NT2/D1 (cell line): ENCODE measurements around the gene NATD1.
A peak's percentile ranks its signal among the peaks of the same experiment; 100 is the strongest.

Experiments used
- DNase-seq: peaks from one replicate; pipeline ENCODE4 v3.0.0-alpha.2; 2011; ENCODE audit warnings: low read depth, low spot score
- H3K27me3 ChIP-seq: 2 replicates; pipeline ENCODE4 v1.6.0; 2011; ENCODE audit warnings: mild to moderate bottlenecking; ENCODE audit not compliant: insufficient read length, insufficient read depth
- H3K36me3 ChIP-seq: 2 replicates; pipeline ENCODE4 v1.6.1; 2011; ENCODE audit warnings: mild to moderate bottlenecking, low read length, mixed read lengths; ENCODE audit not compliant: insufficient read depth, insufficient read length
- H3K4me1 ChIP-seq: 2 replicates; pipeline ENCODE4 v1.5.1; 2011; ENCODE audit not compliant: insufficient read depth, insufficient read length
- H3K4me3 ChIP-seq: 2 replicates; pipeline ENCODE4 v1.5.1; 2011; ENCODE audit warnings: low read depth; ENCODE audit not compliant: insufficient read length
- H3K9ac ChIP-seq: 2 replicates; pipeline ENCODE4 v1.6.0; 2011; ENCODE audit warnings: low read depth; ENCODE audit not compliant: insufficient read length
- H3K9me3 ChIP-seq: 2 replicates; pipeline ENCODE4 v1.5.1; 2011; ENCODE audit warnings: mild to moderate bottlenecking, low read length; ENCODE audit not compliant: insufficient read depth
- SUZ12 ChIP-seq: IDR thresholded peaks from 2 replicates; pipeline ENCODE4 v1.6.1; 2011; ENCODE audit not compliant: insufficient read length, insufficient read depth; ENCODE audit errors: extremely low read depth
- YY1 ChIP-seq: IDR thresholded peaks from 2 replicates; pipeline ENCODE4 v1.6.1; 2011; ENCODE audit not compliant: insufficient read length, insufficient read depth
- ZNF274 ChIP-seq: IDR thresholded peaks from 2 replicates; pipeline ENCODE4 v1.6.1; 2011; ENCODE audit warnings: mild to moderate bottlenecking, low read depth, low read length

NATD1 gene

GRCh38 chr17:21293831-21294210 is 40.6 kb upstream of the NATD1 start:
- Histone ChIP-seq H3K9me3 (no peaks in the 10 kb centered on the region), H3K9ac (no peak overlapping the region), H3K4me3 (no peak overlapping the region), H3K36me3 (peaks cover 50% of the 10 kb centered on the region), H3K4me1 (peaks cover 13% of the 10 kb centered on the region), H3K27me3 (no peaks in the 10 kb centered on the region)
- TF ChIP-seq ZNF274 = no peak
- TF ChIP-seq SUZ12 = no peak
- no peak for TF ChIP-seq YY1
- no peak for DNase-seq

DNA sequence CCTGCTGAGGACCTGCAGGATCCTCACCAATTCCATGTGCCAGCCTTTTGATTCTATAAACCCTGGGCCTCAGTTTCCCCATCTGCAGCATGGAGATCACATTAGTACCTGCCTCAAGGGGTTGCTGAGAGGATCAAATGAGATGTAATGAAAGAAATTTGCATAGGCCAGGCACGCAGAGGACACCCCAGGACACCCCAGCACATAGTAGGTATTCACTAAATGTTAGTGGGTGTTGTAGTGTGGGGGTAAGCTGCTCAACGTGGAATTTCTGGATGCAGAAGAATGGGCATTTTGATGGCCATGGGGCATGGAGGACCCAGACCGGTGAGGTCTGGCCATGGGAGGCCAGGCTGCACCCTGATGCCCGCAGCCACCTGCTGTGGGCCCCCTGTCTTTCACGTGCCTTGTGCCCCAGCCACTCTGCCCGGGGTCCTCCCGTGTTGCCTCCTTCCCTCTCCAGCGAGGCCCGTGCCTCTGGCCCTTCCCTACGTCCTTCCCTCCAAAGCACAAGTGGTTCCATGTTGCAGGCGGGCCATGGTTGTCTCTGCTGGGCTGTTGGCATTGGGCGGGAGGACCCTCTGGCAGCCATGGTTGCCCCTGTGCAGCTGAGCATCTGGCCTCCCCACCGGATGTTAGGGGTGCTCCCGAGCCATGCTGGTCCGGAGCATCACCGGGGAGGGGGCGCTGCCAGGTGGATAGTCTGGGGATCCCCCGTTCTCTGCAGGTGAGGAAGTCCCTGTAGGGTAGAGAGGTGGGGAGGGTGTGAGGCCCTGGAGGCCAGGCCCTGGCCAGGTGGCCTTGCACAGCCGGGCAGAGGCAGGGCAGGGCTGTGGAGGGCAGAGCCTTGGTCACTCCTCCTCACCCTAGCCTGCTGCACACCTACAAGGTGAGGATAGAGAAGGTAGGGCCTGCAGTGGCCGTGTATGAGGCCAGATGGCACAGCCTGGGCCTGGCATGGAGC is 39.9 kb upstream of the NATD1 start:
- Histone ChIP-seq H3K36me3 (peaks cover 49% of the 10 kb centered on the region), H3K9ac (no peak overlapping the region), H3K9me3 (no peaks in the 10 kb centered on the region), H3K4me1 (peaks cover 14% of the 10 kb centered on the region), H3K27me3 (no peaks in the 10 kb centered on the region), H3K4me3 (no peak overlapping the region)
- TF ChIP-seq YY1 (no peak), ZNF274 (no peak), SUZ12 (no peak)
- no peak for DNase-seq

DNA sequence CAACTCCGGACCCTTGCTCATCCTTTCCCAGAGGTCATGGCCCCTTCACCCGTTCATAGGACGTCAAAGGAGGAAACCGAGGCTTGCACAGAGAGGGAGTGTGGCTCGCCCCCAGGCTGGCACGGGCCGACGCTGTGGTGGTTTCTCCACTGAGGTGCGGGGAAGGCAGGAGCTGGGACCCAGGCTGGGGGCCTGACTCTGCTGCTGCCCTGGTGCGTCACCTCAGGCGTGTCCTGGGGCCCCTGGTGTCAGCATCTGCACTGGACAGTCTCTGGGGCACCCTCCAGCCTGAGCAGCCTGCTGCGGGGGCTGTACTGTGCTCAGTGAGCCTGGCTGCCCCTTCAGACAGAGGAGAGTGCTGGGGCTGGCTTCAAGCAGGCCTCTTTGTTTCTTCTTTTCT is 38.7 kb upstream of the NATD1 start:
- Histone ChIP-seq H3K4me3 (no peak overlapping the region), H3K36me3 (peaks cover 59% of the 10 kb centered on the region), H3K9me3 (no peaks in the 10 kb centered on the region), H3K4me1 (peaks cover 20% of the 10 kb centered on the region), H3K27me3 (no peaks in the 10 kb centered on the region), H3K9ac (peak overlapping the region; percentile 38)
- TF ChIP-seq ZNF274 = no peak
- no peak for DNase-seq

- H3K27me3 ChIP-seq = no peaks in the 10 kb centered on the region
- no peak for DNase-seq
- no peaks in the 10 kb centered on the region for H3K9me3 ChIP-seq
- no peak for TF ChIP-seq SUZ12
- no peak for TF ChIP-seq YY1
- TF ChIP-seq ZNF274 = no peak
- H3K9ac ChIP-seq = no peak overlapping the region
- no peak overlapping the region for H3K4me3 ChIP-seq
- H3K4me1 ChIP-seq = peaks cover 20% of the 10 kb centered on the region
- H3K36me3 ChIP-seq = peaks cover 59% of the 10 kb centered on the region
Observed at GRCh38 chr17:21291357-21291756, 38.1 kb upstream of the NATD1 start.

- H3K36me3 ChIP-seq = peaks cover 55% of the 10 kb centered on the region
- H3K9ac ChIP-seq = no peak overlapping the region
- no peak overlapping the region for H3K4me3 ChIP-seq
- TF ChIP-seq ZNF274 (no peak), YY1 (no peak), SUZ12 (no peak)
- no peak for DNase-seq
- no peaks in the 10 kb centered on the region for H3K27me3 ChIP-seq
- H3K4me1 ChIP-seq = peaks cover 24% of the 10 kb centered on the region
- no peaks in the 10 kb centered on the region for H3K9me3 ChIP-seq
Observed at GRCh38 chr17:21289902-21290571, 36.8 kb upstream of the NATD1 start.

- Histone ChIP-seq H3K36me3 (peaks cover 52% of the 10 kb centered on the region), H3K4me1 (peaks cover 23% of the 10 kb centered on the region), H3K27me3 (no peaks in the 10 kb centered on the region), H3K9me3 (no peaks in the 10 kb centered on the region), H3K9ac (no peak overlapping the region), H3K4me3 (no peak overlapping the region)
- no peak for DNase-seq
- no peak for TF ChIP-seq YY1
- TF ChIP-seq ZNF274 = no peak
- TF ChIP-seq SUZ12 = no peak
Observed at GRCh38 chr17:21289175-21289901, 36.1 kb upstream of the NATD1 start.
